Mucosa of rectum (tissue), 2 donors: ENCODE data around the gene IFI44.
A peak's percentile ranks its signal among the peaks of the same experiment; 100 is the strongest.

Experiments used
- H3K27ac ChIP-seq, 2 donors: one replicate each; pipeline ENCODE4 v1.7.0; 2013; ENCODE audit warnings: inconsistent platforms in 2 of 2, low read depth in 2 of 2, low read length in 2 of 2
- H3K27me3 ChIP-seq, 2 donors: one replicate each; pipeline ENCODE4 v1.7.0; 2013; ENCODE audit warnings: low read length in 2 of 2; ENCODE audit not compliant: control insufficient read depth in 2 of 2, insufficient read depth in 2 of 2
- H3K36me3 ChIP-seq, 2 donors: one replicate each; pipeline ENCODE4 v1.7.0; 2013; ENCODE audit warnings: low read length in 2 of 2; ENCODE audit not compliant: control insufficient read depth in 2 of 2, insufficient read depth in 2 of 2
- H3K4me1 ChIP-seq, 2 donors: one replicate each; pipeline ENCODE4 v1.7.0; 2013; ENCODE audit warnings: low read length in 2 of 2, mild to moderate bottlenecking in 1 of 2; ENCODE audit not compliant: control insufficient read depth in 2 of 2, insufficient read depth in 2 of 2
- H3K4me3 ChIP-seq, 2 donors: one replicate each; pipeline ENCODE4 v1.7.0; 2013; ENCODE audit warnings: low read length in 2 of 2
- H3K9ac ChIP-seq, 2 donors: one replicate each; pipeline ENCODE4 v1.7.0; 2013; ENCODE audit warnings: low read length in 2 of 2, low read depth in 1 of 2, mild to moderate bottlenecking in 1 of 2
- H3K9me3 ChIP-seq, 2 donors: one replicate each; pipeline ENCODE4 v1.7.0; 2013; ENCODE audit warnings: low read length in 2 of 2; ENCODE audit not compliant: control insufficient read depth in 2 of 2
- donor health status: healthy.
- donor health status: Normal muscosa, but diverticular disease.

The IFI44 gene

DNA sequence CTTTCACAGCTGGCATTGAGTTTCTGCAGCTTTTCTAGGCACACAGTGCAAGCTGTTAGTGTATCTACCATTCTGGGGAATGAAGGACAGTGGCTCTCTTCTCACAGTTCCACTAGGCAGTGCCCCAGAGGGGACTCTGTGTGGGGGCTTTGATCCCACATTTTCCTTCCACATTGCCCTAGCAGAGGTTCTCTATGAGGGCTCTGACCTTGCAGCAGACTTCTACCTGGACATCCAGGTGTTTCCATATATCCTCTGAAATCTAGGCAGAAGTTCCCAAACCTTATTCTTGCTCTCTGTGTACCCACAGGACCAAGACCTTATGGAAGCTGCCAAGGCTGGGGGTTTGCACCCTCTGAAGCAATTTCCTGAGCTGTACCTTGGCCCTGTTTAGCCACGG lies 2.4 kb upstream of the IFI44 start:
- H3K4me1 ChIP-seq, result no peaks in the 10 kb centered on the region
- H3K9me3 ChIP-seq, result peaks cover 0 to 8% of the 10 kb centered on the region in 2 donors
- no peaks in the 10 kb centered on the region for H3K27me3 ChIP-seq
- H3K36me3 ChIP-seq, result no peaks in the 10 kb centered on the region
- H3K9ac ChIP-seq, result no peak overlapping the region
- H3K27ac ChIP-seq, result no peak overlapping the region
- no peak overlapping the region for H3K4me3 ChIP-seq

DNA sequence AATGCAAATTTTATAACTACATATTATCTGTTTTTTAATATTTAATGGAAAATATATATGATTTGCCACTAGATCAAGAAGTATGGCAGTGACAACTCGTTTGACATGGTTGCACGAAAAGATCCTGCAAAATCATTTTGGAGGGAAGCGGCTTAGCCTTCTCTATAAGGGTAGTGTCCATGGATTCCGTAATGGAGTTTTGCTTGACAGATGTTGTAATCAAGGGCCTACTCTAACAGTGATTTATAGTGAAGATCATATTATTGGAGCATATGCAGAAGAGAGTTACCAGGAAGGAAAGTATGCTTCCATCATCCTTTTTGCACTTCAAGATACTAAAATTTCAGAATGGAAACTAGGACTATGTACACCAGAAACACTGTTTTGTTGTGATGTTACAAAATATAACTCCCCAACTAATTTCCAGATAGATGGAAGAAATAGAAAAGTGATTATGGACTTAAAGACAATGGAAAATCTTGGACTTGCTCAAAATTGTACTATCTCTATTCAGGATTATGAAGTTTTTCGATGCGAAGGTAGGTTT lies 556 bp downstream of the IFI44 start:
- Histone ChIP-seq H3K27me3 (no peaks in the 10 kb centered on the region), H3K4me3 (peak overlapping the region; percentile 49 to 56), H3K9me3 (peaks cover 0 to 3% of the 10 kb centered on the region in 2 donors), H3K36me3 (no peaks in the 10 kb centered on the region), H3K9ac (peak overlapping the region in 1 of 2 donors; percentile 41), H3K4me1 (no peaks in the 10 kb centered on the region), H3K27ac (no peak overlapping the region)

DNA sequence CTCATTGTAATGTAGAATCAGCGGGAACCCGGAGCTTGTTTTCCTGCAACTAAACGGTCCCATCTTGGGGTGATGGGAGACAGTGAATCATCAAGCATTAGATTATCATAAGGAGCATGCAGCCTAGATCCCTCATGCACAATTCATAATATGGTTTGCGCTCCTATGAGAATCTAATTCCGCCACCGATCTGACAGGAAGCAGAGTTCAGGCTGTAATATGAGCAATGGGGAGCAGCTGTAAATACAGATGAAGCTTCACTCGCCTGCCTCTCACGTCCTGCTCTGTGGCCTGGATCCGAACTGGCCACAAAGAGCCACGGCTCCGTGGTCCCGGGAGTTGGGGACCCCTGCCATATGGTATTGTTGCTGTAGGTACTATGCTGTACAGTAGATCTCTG lies 1.6 kb downstream of the IFI44 start:
- no peaks in the 10 kb centered on the region for H3K36me3 ChIP-seq
- peak overlapping the region; percentile 36 to 50 for H3K9ac ChIP-seq
- H3K27me3 ChIP-seq, result no peaks in the 10 kb centered on the region
- H3K4me1 ChIP-seq, result no peaks in the 10 kb centered on the region
- H3K9me3 ChIP-seq, result peaks cover 0 to 3% of the 10 kb centered on the region in 2 donors
- H3K27ac ChIP-seq, result no peak overlapping the region
- H3K4me3 ChIP-seq, result peak overlapping the region; percentile 49 to 56

DNA sequence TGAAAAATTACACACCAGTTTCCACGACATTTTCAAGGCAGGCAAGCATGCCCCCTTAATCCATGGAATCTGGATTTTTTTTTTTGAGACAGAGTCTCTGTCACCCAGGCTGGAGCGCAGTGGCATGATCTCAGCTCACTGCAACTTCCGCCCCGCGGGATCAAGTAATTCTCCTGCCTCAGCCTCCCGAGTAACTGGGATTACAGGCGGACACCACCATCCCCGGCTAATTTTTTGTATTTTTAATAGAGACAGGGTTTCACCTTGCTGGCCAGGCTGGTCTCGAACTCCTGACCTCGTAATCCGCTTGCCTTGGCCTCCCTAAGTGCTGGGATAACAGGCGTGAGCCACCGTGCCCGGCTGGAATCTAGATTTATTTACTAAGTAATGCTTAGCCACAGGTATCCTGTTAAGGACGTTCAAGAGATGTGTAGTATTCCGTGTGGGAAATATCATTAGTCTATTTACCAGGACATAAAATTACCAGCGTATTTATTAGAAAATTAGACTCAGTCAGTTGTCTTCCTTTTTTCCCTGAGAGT lies 2.5 kb downstream of the IFI44 start:
- H3K36me3 ChIP-seq, result no peaks in the 10 kb centered on the region
- H3K4me3 ChIP-seq, result peak overlapping the region; percentile 49 to 56
- no peak overlapping the region for H3K27ac ChIP-seq

DNA sequence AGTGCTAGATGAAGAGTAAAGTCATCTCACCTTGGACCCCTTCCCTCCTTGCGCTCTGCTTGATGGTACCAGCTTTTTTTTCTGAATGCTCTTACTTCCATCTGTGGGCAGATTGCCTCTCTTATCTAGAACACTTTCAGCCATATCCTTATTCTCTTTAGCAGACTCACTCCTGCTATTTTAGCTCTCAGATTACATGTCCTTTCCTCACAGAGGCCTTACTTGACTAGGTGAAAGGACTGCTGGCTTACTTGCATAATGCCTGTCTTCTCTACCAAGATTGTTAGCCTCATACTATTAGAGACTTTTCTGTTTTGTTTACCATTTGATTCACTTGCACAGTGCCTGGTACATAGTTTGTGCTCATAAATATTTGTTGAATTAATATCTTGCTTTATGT lies 9.3 kb downstream of the IFI44 start:
- H3K4me3 ChIP-seq, result no peak overlapping the region
- H3K9ac ChIP-seq, result no peak overlapping the region
- no peaks in the 10 kb centered on the region for H3K4me1 ChIP-seq
- no peaks in the 10 kb centered on the region for H3K27me3 ChIP-seq
- peaks cover 0 to 6% of the 10 kb centered on the region in 2 donors for H3K36me3 ChIP-seq
- H3K9me3 ChIP-seq, result no peaks in the 10 kb centered on the region
- no peak overlapping the region for H3K27ac ChIP-seq

More for the DNA sequence above, 2.5 kb downstream of the IFI44 start:
- no peak overlapping the region for H3K9ac ChIP-seq
- peaks cover 0 to 3% of the 10 kb centered on the region in 2 donors for H3K9me3 ChIP-seq
- H3K27me3 ChIP-seq, result no peaks in the 10 kb centered on the region
- no peaks in the 10 kb centered on the region for H3K4me1 ChIP-seq

DNA sequence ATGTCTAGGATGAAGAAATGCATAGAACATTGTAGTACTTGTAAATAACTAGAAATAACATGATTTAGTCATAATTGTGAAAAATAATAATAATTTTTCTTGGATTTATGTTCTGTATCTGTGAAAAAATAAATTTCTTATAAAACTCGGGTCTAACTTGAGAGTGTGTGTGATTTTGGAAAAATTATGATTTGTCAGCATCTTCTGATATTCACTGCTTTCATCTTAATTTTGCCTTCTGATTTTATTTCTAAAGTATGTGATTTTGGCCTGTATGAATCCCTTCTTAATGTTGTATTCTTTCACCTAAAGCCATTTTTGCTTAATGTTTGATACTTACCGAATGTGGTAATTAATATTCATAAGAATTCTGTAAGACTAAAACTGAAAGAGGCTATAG lies 14.3 kb downstream of the IFI44 start:
- Histone ChIP-seq H3K27ac (no peak overlapping the region), H3K9me3 (no peaks in the 10 kb centered on the region), H3K36me3 (peaks cover 0 to 5% of the 10 kb centered on the region in 2 donors), H3K4me1 (no peaks in the 10 kb centered on the region), H3K9ac (no peak overlapping the region), H3K27me3 (no peaks in the 10 kb centered on the region), H3K4me3 (no peak overlapping the region)

DNA sequence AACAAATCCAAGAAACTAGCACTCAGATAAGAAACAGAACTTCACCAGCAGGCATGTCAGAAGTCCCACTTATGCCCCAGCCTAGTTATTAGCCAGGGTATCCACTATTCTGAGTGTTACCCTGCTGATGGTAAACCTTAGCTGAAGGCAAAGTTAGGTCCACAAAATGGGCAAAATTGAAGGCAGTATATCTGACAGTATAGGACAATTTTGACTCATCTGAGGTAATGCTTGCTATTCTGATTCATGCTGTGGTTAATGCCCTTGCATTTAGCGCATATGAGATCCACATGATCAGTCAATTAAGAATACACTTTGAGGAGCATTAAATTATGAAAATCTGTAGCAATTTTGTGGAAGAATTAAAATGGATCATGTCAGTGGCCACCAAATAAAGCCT lies 15.1 kb downstream of the IFI44 start:
- H3K27ac ChIP-seq, result no peak overlapping the region
- H3K9me3 ChIP-seq, result no peaks in the 10 kb centered on the region
- no peaks in the 10 kb centered on the region for H3K27me3 ChIP-seq
- no peak overlapping the region for H3K9ac ChIP-seq
- no peak overlapping the region for H3K4me3 ChIP-seq
- no peaks in the 10 kb centered on the region for H3K36me3 ChIP-seq
- no peaks in the 10 kb centered on the region for H3K4me1 ChIP-seq

DNA sequence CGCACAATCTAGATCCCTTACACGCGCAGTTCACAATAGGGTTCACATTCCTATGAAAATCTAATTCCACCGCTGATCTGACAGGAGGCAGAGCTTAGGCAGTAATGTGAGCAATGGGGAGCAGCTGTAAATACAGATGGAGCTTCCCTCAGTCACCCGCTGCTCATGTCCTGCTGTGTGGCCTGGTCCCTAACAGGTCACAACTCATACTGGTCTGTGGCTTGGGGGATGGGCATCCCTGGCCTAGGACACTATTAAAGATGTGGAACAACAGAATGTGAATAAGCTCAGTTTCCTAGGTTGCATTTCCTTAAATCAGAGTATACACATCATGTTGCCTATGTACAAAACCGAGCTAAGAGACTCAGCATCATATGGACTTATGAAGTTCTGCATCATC lies 16.2 kb downstream of the IFI44 start:
- H3K4me1 ChIP-seq, result no peaks in the 10 kb centered on the region
- H3K9me3 ChIP-seq, result no peaks in the 10 kb centered on the region
- H3K4me3 ChIP-seq, result no peak overlapping the region
- no peak overlapping the region for H3K9ac ChIP-seq
- no peaks in the 10 kb centered on the region for H3K27me3 ChIP-seq
- H3K36me3 ChIP-seq, result no peaks in the 10 kb centered on the region
- no peak overlapping the region for H3K27ac ChIP-seq

DNA sequence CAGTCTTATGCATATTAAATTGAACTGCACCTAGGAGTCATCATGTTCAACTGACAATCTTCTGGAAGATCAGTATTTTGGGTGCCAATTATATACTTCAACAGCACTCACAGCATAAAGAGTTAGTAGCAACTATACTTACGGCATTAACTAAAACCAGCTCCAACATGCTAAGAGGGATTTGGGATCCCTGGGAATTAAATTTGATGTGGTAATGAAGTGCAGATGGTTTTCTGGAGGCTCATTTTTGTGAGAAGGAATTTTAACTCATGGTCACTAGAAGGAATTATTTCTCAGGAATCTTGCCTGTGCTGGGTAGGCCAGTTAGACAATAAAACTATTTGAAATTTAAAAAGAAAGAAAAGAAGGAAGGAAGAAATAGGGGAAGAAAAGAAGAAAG lies 18.3 kb downstream of the IFI44 start:
- no peaks in the 10 kb centered on the region for H3K36me3 ChIP-seq
- no peak overlapping the region for H3K4me3 ChIP-seq
- no peaks in the 10 kb centered on the region for H3K9me3 ChIP-seq
- H3K9ac ChIP-seq, result no peak overlapping the region
- H3K27me3 ChIP-seq, result no peaks in the 10 kb centered on the region
- no peak overlapping the region for H3K27ac ChIP-seq
- no peaks in the 10 kb centered on the region for H3K4me1 ChIP-seq

DNA sequence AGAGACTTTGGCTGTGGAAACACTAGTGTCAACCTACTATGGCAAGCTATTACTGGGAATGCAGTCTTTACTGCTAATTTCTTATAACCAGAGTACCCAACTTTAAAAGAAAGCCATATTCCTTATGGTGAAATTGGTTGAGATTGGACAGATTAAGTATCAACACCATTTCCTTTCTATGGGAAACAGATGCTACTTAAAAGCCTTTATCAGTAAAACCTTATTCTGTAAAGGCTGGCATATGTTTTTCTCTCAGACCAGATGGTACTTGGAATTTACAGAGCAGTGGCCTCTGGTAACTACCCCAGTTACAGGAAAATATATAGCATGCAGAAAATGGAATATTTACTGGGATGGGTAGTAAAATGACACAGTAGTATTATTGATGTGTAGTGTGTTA lies 18.8 kb downstream of the IFI44 start:
- Histone ChIP-seq H3K27me3 (no peaks in the 10 kb centered on the region), H3K9me3 (no peaks in the 10 kb centered on the region), H3K4me3 (no peak overlapping the region), H3K27ac (no peak overlapping the region), H3K4me1 (no peaks in the 10 kb centered on the region), H3K9ac (no peak overlapping the region), H3K36me3 (no peaks in the 10 kb centered on the region)
